HEK293 (cell line): ENCODE measurements around the gene PGPEP1.
A peak's percentile ranks its signal among the peaks of the same experiment; 100 is the strongest.

Source experiments
- ZNF121 ChIP-seq: fragments of 450-650 bp; formaldehyde crosslinking; IDR thresholded peaks from 2 replicates; pipeline ENCODE4 v1.5.1; 2016; ENCODE audit warnings: missing biosample characterization, missing genetic modification characterization
- ZNF660 ChIP-seq: fragments of 450-650 bp; IDR thresholded peaks from 2 replicates; pipeline ENCODE4 v1.5.1; 2018; ENCODE audit warnings: missing biosample characterization, mild to moderate bottlenecking, missing genetic modification characterization

DNA sequence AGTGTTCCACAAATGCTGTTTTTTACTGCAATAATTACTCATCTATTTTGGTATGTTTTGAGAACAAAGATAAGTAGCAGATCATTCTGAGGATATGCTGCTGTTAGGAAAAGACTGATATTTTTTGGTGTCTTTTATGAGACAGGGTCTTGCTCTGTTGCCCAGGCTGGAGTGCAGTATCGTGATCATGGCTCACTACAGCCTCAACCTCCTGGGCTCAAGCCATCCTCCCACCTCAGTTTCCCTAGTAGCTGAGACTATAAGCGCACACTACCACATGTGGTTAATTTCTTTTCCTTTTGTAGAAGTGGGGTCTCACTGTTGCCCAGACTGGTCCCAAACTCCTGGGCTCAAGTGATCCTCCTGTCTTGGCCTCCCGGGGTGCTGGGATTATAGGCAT is 27.0 kb upstream of the PGPEP1 start:
- TF ChIP-seq ZNF660 (tag by site-specific recombination) (no peak), ZNF121 (tag by site-specific recombination) (peak; percentile 87)
